H9 (cell line): Measurements from ENCODE around the gene HAPLN1. TPM values are rescaled to one million over a fixed set of nuclear protein-coding genes. Genes with fewer than 3 reads are reported as not detected.

Experiments
- DNase-seq: peaks from one replicate; pipeline ENCODE4 v3.0.0-alpha.2; 2017
- H2AFZ ChIP-seq: one replicate; pipeline ENCODE4 v1.6.1; 2013; ENCODE audit warnings: mild to moderate bottlenecking, low read length, control low read depth, moderate library complexity
- H2AK5ac ChIP-seq: 2 replicates; pipeline ENCODE4 v1.6.1; 2013; ENCODE audit warnings: low read length, control low read depth, mixed read lengths; ENCODE audit not compliant: insufficient read length
- H2BK120ac ChIP-seq: one replicate; pipeline ENCODE4 v1.6.1; 2013; ENCODE audit warnings: low read depth, mild to moderate bottlenecking, low read length, control low read depth, inconsistent platforms; ENCODE audit not compliant: poor library complexity, severe bottlenecking
- H2BK12ac ChIP-seq: 2 replicates; pipeline ENCODE4 v1.6.1; 2013; ENCODE audit warnings: low read length, control low read depth, mixed read lengths, low read depth; ENCODE audit not compliant: insufficient read length
- H2BK15ac ChIP-seq: 2 replicates; pipeline ENCODE4 v1.6.1; 2013; ENCODE audit warnings: low read depth, low read length, control low read depth
- H2BK20ac ChIP-seq: one replicate; pipeline ENCODE4 v1.6.1; 2013; ENCODE audit warnings: low read depth, mild to moderate bottlenecking, low read length, control low read depth, inconsistent platforms; ENCODE audit not compliant: poor library complexity, severe bottlenecking
- H2BK5ac ChIP-seq: 2 replicates; pipeline ENCODE4 v1.6.1; 2013; ENCODE audit warnings: low read length, control low read depth, mixed read lengths; ENCODE audit not compliant: insufficient read length
- H3K14ac ChIP-seq: 2 replicates; pipeline ENCODE4 v1.6.1; 2013; ENCODE audit warnings: low read length, control low read depth; ENCODE audit not compliant: insufficient read depth
- H3K18ac ChIP-seq: 2 replicates; pipeline ENCODE4 v1.6.1; 2013; ENCODE audit warnings: low read depth, mild to moderate bottlenecking, mixed read lengths, low read length, control low read depth; ENCODE audit not compliant: insufficient read length
- H3K23ac ChIP-seq: 2 replicates; pipeline ENCODE4 v1.6.1; 2013; ENCODE audit warnings: low read length, control low read depth, mixed read lengths, low read depth; ENCODE audit not compliant: insufficient read length
- H3K23me2 ChIP-seq: 2 replicates; pipeline ENCODE4 v1.6.1; 2013; ENCODE audit warnings: low read depth, mild to moderate bottlenecking, mixed read lengths, low read length, control low read depth; ENCODE audit not compliant: insufficient read length, poor library complexity, severe bottlenecking
- H3K27ac ChIP-seq: 2 replicates; pipeline ENCODE4 v1.5.1; 2013; ENCODE audit warnings: low read length, control low read depth, mixed read lengths, low read depth; ENCODE audit not compliant: insufficient read length
- H3K27me3 ChIP-seq: 2 replicates; pipeline ENCODE4 v1.6.1; 2013; ENCODE audit warnings: low read length, control low read depth, inconsistent platforms; ENCODE audit not compliant: insufficient read depth
- H3K4ac ChIP-seq: 2 replicates; pipeline ENCODE4 v1.6.1; 2013; ENCODE audit warnings: low read depth, mild to moderate bottlenecking, control low read depth, inconsistent platforms, low read length, moderate library complexity
- H3K4me1 ChIP-seq: 2 replicates; pipeline ENCODE4 v1.6.1; 2013; ENCODE audit warnings: low read length, control low read depth, inconsistent platforms; ENCODE audit not compliant: insufficient read depth
- H3K4me2 ChIP-seq: 2 replicates; pipeline ENCODE4 v1.6.1; 2013; ENCODE audit warnings: low read length, control low read depth, mixed read lengths; ENCODE audit not compliant: insufficient read length, insufficient read depth
- H3K56ac ChIP-seq: 2 replicates; pipeline ENCODE4 v1.6.1; 2013; ENCODE audit warnings: low read depth, mild to moderate bottlenecking, mixed read lengths, low read length, control low read depth; ENCODE audit not compliant: insufficient read length
- H3K79me1 ChIP-seq: 2 replicates; pipeline ENCODE4 v1.6.1; 2013; ENCODE audit warnings: low read depth, mild to moderate bottlenecking, moderate library complexity, low read length, control low read depth, inconsistent platforms; ENCODE audit not compliant: insufficient read depth, poor library complexity, severe bottlenecking
- H3K79me2 ChIP-seq: 2 replicates; pipeline ENCODE4 v1.6.1; 2013; ENCODE audit warnings: low read length, control low read depth, inconsistent platforms; ENCODE audit not compliant: insufficient read depth
- H3K9ac ChIP-seq: 2 replicates; pipeline ENCODE4 v1.6.1; 2013; ENCODE audit warnings: low read length, control low read depth, mixed read lengths; ENCODE audit not compliant: insufficient read length; ENCODE audit errors: extremely low read depth
- H3K9me3 ChIP-seq: one replicate; pipeline ENCODE4 v1.6.1; 2013; ENCODE audit warnings: low read depth, low read length, inconsistent platforms; ENCODE audit not compliant: control insufficient read depth
- H3T11ph ChIP-seq: one replicate; pipeline ENCODE4 v1.6.1; 2013; ENCODE audit warnings: mild to moderate bottlenecking, low read length, control low read depth, inconsistent platforms
- H4K20me1 ChIP-seq: one replicate; pipeline ENCODE4 v1.6.1; 2013; ENCODE audit not compliant: control insufficient read depth, insufficient read length, insufficient read depth
- H4K5ac ChIP-seq: 2 replicates; pipeline ENCODE4 v1.6.1; 2013; ENCODE audit warnings: low read depth, mild to moderate bottlenecking, mixed read lengths, low read length, control low read depth; ENCODE audit not compliant: insufficient read length
- H4K8ac ChIP-seq: replicated peaks from 2 replicates; pipeline ENCODE4 v1.6.1; 2013; ENCODE audit warnings: low read length, control low read depth, mixed read lengths, low read depth; ENCODE audit not compliant: insufficient read length
- H4K91ac ChIP-seq: 2 replicates; pipeline ENCODE4 v1.6.1; 2013; ENCODE audit warnings: low read depth, mild to moderate bottlenecking, moderate library complexity, mixed read lengths, low read length, control low read depth; ENCODE audit not compliant: insufficient read length
- H3K27ac Mint-ChIP-seq, 3 experiments: 2 replicates in 2 of 3; 3 replicates in 1 of 3; pipeline ENCODE4 v1.8.0; 2020 to 2021; ENCODE audit warnings: mixed read lengths in 3 of 3, mild to moderate bottlenecking in 1 of 3, moderate library complexity in 1 of 3
- H3K27me3 Mint-ChIP-seq: 2 replicates; pipeline ENCODE4 v1.8.0; 2021; ENCODE audit warnings: low read depth, mild to moderate bottlenecking, moderate library complexity, mixed read lengths
- H3K36me3 Mint-ChIP-seq, 3 experiments: 2 replicates in 2 of 3; 3 replicates in 1 of 3; pipeline ENCODE4 v1.8.0; 2020 to 2021; ENCODE audit warnings: low read depth in 3 of 3, mixed read lengths in 3 of 3; ENCODE audit not compliant: insufficient read depth in 1 of 3
- H3K4me1 Mint-ChIP-seq, 2 experiments: 2 replicates each; pipeline ENCODE4 v1.8.0; 2020; ENCODE audit warnings: mixed read lengths in 2 of 2
- H3K4me3 Mint-ChIP-seq, 2 experiments: 2 replicates in 1 of 2; 3 replicates in 1 of 2; pipeline ENCODE4 v1.8.0; 2020 to 2021; ENCODE audit warnings: mild to moderate bottlenecking in 2 of 2, mixed read lengths in 2 of 2, moderate library complexity in 1 of 2
- H3K9me3 Mint-ChIP-seq, 2 experiments: 2 replicates in 1 of 2; 3 replicates in 1 of 2; pipeline ENCODE4 v1.8.0; 2020; ENCODE audit warnings: mild to moderate bottlenecking in 2 of 2, mixed read lengths in 2 of 2, moderate library complexity in 1 of 2
- CTCF ChIP-seq: fragments of 200-600 bp; sonication (generic); conservative IDR thresholded peaks from 3 replicates; pipeline ENCODE4 v1.8.0; 2021; ENCODE audit warnings: antibody characterized with exemption, mild to moderate bottlenecking
- WGBS: extraction: QIAGEN DNeasy Blood & Tissue Kit; methylation state at CpG from one replicate; pipeline ENCODE4 v1.1.7; 2013; ENCODE audit warnings: missing lambda C conversion rate, low lambda C conversion rate, mixed read lengths; ENCODE audit not compliant: insufficient read length; ENCODE audit errors: extremely low coverage; 5-methylcytosine and 5-hydroxymethylcytosine counted together
- total RNA-seq: library from RNA; stranded (reverse); gene quantifications from 2 replicates; pipeline ENCODE4 v1.2.1, GENCODE V29; 2021

Gene HAPLN1
- total RNA-seq, 1 experiment from 2014 or later = 0.22 TPM

GRCh38 chr5:83767409-83767992 is 46.8 kb upstream of the HAPLN1 start:
- H3K4me1 Mint-ChIP-seq = no peaks in the 10 kb centered on the region

More at GRCh38 chr5:83767409-83767992, 46.8 kb upstream of the HAPLN1 start:
- TF ChIP-seq CTCF = no peak
- H3K9ac ChIP-seq = no peak overlapping the region
- no peak overlapping the region for H4K8ac ChIP-seq
- H3K79me1 ChIP-seq = no peaks in the 10 kb centered on the region
- H2AK5ac ChIP-seq = no peak overlapping the region
- Mint-ChIP-seq H3K9me3 (peaks cover 43 to 50% of the 10 kb centered on the region in 2 experiments), H3K4me3 (no peak overlapping the region), H3K36me3 (peaks cover 18 to 46% (median 28%) of the 10 kb centered on the region in 3 experiments), H3K27me3 (no peaks in the 10 kb centered on the region), H3K27ac (no peak overlapping the region)
- no peak overlapping the region for H3K4me2 ChIP-seq
- no peak overlapping the region for H4K5ac ChIP-seq
- H3K79me2 ChIP-seq = no peaks in the 10 kb centered on the region
- H3K23ac ChIP-seq = no peak overlapping the region
- DNase-seq = no peak
- H2BK20ac ChIP-seq = no peak overlapping the region
- H2BK12ac ChIP-seq = no peak overlapping the region
- H3K14ac ChIP-seq = no peak overlapping the region
- no peak overlapping the region for H3K56ac ChIP-seq
- no peaks in the 10 kb centered on the region for H3K4me1 ChIP-seq
- no peak overlapping the region for H2BK5ac ChIP-seq
- no peak overlapping the region for H3K27ac ChIP-seq
- WGBS = no CpG with 5 or more reads among the region's 3 CpGs
- H3T11ph ChIP-seq = no peak overlapping the region
- no peak overlapping the region for H3K4ac ChIP-seq
- no peaks in the 10 kb centered on the region for H3K27me3 ChIP-seq
- H2BK120ac ChIP-seq = no peak overlapping the region
- H2BK15ac ChIP-seq = no peak overlapping the region
- no peak overlapping the region for H3K18ac ChIP-seq
- peaks cover 16% of the 10 kb centered on the region for H3K9me3 ChIP-seq
- no peak overlapping the region for H4K91ac ChIP-seq
- H3K23me2 ChIP-seq = no peaks in the 10 kb centered on the region
- H2AFZ ChIP-seq = no peak overlapping the region
- no peaks in the 10 kb centered on the region for H4K20me1 ChIP-seq
